HG03378 (cell line): ENCODE results near the gene ANAPC15.

ENCODE experiments used
- ATAC-seq: cut with Tn5 transposase; IDR thresholded peaks from one replicate; pipeline ENCODE4 v1.9.1; 2021; ENCODE audit warnings: mild to moderate bottlenecking, moderate library complexity; ENCODE audit not compliant: unreplicated experiment

The ANAPC15 gene

DNA sequence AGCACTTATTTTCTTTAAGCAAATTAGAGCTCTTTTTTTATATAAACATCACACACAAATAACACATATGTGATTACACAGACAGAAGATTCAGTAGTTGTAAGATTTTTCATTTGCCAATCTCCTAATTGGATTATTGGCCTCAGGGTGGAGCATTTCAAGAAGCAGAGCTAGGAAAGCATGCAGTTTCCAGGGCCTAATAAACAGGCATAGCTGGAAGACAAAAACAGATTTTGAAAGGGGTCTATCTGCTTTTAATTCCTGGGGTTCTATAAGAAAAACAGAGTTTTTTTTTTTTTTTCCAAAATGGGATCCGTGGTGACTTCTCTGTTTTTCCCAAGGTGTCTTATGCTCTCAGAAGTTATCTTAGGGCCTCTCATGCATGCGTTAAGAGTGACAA lies 15.4 kb upstream of the ANAPC15 start:
- no peak for ATAC-seq

DNA sequence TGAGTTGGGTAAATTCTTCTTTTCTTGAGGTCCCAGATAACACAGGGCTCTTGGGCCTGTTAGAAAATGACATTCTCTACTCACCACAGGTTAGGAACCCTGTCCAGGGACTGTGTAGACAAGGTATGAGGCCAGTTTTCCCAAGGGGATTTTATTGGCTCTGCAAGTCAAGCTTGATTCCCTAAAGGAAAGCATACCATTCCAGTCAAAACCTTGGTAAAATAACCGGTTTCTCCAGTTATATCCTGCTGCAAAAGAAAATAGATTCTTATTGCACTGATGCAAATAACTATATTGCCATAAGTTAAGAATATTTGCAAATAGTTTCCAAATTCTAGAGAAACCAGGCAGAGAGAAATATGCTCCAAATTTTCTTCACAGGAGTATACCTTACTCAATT lies 13.5 kb upstream of the ANAPC15 start:
- ATAC-seq = no peak

DNA sequence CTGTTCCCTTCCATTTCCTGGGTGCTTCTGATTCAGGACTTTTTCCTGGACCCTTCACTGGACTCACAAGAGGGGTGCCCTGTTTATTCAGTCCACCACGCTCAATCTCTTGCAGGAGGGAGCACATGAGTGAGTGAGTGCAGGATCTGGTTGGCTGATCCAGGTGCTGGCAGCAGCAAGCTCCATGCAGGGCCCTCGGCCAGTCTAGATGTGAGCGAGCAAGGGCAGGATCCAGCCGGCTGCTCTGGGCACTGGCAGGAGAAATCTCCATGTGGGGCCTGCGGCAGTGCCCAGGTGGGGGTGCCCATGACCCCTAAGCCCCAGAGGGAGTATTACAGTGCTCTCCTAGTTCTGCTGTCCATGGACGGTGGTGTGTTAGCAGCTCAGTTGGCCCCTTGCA lies 11.6 kb upstream of the ANAPC15 start:
- ATAC-seq = no peak

DNA sequence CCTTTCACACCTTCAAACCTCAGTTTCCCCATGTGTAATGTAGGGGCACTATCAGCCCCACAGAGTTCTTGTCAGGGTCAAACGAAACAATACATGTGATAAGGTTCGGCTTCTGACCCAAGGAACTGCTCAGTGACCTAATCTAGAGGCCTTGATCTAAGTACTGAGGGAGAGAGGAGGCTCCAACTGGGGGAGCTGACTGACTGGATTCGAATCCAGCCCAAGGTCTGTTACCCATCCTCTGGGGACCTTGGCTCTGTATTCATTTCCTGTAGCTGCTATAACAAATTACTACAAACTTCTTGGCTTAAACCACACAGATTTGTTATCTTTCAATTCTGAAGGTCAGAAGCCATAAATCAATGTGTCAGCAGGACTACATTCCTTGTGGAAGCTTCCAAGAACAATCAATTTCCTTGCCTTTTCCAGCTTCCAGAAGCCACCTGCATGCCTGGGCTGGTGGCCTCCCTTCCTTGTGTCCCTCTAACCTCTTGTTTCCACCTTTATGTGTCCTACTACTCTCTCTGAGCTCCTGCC lies 10.7 kb upstream of the ANAPC15 start:
- ATAC-seq = no peak

DNA sequence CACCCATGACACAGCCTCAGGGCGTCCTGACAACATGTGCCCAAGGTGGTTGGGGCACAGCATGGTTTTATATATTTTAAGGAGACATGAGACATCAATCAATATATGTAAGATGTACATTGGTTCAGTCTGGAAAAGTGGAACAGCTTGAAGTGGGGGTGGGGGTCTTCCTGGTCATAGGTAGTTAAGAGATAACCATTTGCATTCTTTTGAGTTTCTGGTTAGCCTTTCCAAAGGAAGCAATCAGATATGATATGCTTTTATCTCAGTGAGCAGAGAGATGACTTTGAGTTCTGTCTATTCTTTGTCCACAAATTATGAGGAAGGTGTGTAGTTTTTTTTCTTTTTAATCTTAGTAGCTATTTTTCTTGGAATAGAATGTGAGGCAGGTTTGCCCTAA lies 10.1 kb upstream of the ANAPC15 start:
- no peak for ATAC-seq

DNA sequence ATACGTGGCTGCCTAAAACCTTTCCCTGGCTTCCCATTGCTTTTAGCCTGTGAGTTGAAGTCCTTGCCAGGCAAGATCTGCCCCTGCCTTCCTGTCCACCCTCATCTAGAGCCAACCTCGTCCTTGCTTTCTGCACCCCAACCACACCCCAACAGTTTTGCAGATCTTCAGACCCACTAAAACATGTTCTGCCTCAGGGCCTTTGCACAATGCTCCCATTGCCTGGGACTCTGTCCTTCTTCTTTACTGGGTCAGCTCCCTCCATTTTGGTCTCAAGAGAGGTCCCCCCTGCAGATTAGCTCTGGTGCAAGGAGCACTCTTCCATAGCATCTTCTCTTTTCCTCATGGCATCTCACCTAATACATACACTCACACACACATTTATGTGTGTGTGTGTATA lies 8.4 kb upstream of the ANAPC15 start:
- no peak for ATAC-seq

DNA sequence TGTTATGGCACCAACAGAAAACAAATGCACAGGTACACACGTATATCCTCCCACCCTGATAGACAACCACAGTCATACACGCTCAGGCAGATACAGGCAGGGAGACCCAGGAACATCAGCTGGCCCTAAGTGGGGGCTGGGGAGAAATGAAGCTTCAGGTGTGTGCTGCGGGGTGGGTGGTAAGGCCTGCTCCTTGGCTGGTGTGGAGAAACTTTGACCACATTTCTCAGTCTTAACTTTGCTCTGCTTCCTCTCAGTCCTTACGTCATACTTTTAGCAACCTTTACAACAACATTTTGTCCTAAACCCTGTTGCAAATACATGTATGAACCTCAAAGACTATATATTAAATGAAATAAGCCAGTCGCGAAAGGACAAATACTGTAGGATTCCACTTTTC lies 6.7 kb upstream of the ANAPC15 start:
- no peak for ATAC-seq

DNA sequence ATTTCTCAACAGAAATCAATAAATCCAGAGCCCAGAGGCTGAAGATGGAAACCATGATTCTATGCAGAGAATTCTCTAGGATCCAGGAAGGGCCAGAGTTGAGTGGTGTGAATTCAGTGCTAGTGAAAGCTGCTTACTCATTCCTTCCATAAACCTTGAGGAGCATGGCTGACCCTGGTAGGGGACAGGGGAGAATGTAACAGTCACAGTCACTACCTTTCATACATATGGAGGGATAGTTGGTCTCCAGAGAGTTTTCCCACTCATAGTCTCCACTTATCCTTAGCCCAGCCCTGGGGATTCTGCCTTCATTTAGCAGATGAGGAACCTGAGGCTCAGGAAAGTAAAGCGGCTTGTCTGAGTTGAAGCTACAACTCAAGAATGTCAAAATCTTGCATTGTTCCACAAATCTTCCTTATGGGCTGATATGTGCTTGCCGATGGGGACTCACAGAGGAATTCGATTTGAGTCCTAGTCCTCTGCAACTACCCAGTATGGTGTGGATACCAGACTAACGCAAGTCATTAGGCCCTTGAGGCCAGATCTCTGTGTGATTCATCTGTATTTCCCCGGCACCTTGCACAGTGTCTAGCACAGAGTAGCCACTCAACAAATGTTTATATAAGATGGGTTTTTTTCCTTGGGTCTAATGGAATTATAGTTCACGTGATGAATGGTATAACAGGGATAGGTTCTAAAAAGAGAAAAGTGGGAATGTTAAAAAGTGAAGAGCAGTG lies 3.7 kb upstream of the ANAPC15 start:
- ATAC-seq = no peak

DNA sequence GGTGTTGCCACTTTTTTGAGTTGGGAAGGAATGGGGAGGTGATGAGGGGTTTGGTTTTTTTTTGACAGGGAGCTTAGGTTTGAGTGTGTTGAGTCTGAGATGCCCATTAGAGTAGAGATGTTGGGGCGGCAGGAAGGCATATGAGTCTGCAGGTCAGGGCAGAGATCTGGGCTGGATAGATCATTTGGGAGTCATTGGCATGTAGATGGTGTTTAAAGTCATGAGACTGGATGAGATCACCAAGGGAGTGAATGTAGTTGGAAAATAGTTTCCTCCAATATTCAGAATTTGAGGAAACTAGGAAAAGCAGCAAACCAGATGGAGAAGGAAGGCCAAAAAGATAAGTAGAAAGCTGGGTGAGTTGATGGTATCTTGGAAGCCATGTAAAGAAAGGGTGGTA lies 2.1 kb upstream of the ANAPC15 start:
- no peak for ATAC-seq

DNA sequence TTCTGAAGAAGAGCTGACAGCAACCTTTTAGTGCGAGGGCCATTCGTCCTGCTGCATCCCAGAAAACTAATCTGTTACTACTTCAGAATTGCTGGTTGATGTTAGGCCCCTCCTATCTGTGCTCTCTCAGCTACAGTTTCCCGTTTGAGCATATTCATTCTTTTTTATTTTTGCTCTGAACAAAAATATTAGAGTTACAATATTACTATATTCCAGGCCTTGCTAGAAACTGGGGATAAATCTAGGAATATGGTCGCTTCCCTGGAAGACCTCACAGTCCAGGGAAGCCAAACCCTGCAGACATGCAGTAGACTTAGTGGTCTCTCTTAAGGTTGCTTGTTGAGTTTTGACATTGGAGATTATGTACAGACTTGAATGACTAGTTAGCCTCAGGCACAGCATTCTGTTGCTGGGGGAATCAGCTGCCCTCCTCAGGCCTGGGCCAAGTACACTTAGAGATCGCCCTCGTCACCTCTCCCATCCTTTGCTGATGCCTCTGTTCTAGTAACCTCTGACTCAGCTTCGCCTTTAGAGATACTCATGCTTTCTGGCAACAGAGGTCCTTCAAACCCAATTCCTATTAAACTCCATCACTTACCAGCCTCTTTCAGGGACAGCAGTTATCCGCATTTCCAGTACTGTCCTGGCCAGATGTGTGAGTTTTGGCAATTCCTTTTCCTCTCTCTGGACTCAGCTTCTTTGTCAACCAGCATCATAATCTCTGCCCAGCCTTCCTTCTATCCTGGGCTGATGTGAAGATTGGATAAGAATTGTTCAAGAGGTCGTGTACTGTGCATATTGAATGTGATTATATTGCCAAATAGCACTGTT lies 698 bp upstream of the ANAPC15 start:
- ATAC-seq = no peak

DNA sequence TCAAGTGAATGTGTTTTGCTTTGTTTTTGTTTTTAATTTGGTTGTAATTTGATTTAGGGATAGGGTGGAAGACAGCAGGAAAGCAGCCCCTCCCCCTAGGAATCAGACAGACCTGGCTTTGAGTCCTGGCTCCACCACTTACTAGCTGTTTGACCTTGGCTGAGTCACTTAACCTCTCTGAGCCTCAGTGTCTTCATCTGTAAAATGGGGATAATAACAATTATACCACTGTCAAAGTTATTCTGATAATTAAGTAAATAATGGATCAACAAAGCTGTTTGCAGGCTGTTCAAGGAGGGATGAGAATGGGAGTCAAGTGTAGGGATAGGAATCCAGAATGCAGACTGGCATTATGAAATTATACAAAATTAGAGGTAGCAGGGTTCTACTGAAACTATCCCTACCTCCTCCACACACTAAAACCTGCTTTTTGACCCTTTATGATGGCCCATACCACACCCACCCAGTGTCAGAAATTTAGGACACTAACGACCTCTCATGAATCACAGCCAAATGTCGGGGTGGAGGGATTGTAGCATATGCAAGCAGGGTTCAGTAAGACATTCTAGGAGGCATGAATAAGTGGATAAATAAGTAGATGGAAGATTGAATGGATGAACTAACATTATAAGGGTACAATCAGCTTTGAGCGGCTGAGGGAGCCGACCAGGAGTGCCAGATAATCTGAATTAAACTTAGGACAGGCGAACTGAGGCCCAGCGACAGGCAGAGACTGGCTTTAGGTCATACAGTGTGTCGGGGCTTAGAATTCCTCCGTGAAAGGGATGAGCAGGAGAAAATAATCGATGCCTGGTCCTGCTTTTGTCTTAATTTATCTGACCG lies 974 bp downstream of the ANAPC15 start:
- peak; percentile 1 for ATAC-seq

DNA sequence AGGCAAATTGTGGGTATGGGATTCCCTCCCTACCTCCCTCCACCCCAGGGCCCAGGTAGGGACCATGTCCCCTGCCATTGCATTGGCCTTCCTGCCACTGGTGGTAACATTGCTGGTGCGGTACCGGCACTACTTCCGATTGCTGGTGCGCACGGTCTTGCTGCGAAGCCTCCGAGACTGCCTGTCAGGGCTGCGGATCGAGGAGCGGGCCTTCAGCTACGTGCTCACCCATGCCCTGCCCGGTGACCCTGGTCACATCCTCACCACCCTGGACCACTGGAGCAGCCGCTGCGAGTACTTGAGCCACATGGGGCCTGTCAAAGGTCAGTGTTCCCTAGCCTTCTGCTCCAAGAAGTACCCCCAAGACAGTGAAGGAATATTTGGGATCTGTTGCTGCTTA lies 6.6 kb downstream of the ANAPC15 start, which contains the start of gene TOMT:
Gene TOMT (plus strand): TSS at position 37 of the 400 bp plus-strand sequence. CDS start 28 bp downstream, at position 65.
- no peak for ATAC-seq

DNA sequence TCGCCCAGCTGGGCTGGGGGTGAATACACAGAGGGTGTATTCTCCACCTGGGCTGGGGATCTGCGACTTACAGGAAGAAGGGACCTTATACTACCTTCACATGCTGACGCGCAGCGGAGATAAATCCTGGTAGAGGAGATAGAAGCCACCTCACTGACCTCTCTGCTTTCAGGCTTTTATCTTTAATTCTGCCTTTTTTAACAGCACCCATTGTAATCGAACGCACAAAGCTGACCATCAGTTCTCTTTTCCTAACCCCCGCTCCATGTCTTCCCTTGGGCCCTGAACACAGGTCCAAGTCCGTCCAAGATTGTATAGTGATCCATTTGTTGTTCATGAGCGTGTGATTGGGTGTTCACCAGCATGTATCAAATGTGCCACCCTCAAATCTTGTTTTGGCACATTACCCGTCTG lies 8.7 kb downstream of the ANAPC15 start:
- ATAC-seq = no peak

DNA sequence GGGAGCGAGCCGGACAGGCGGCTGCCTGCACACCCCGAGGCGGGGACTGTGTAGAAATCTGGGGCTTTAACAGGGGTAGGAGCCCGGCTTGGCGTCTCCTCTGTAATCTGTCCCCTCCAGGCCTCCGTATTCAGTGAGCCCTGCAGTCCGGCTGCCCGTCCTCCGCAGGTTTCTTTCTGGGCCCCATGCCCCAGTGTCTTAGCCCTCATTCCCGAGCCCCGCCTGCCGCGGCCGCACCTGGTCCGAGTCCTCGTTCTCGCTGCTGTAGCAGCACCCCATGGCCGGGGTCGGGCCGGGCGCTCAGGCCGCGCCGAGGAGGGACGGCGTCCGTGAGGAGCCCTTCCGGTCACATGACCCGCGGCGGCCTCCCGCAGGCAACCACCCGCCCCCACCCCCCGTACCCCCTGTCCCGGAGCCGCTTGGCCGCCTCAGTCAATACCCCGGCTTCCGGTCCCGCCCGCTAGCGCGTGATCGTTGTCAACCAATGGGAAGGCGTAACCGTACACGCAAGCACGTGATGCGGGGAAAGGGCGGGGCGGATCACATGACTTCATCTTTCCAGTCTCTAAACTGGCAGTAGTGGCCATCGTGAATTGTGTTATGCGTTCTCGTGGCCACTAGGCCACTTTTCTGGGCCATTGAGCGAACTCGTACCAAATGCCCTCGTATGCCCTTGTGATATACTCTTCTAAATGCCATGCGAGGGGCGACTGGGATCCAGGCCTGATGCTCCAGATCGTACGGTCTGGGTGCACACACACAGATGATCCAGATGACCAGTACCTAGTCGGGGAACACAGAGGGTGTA lies 9.3 kb downstream of the ANAPC15 start, which contains the start of gene LAMTOR1:
Gene LAMTOR1 (minus strand): TSS at position 352 of the 808 bp plus-strand sequence. CDS start 73 bp downstream, at position 279.
- peak; percentile 73 for ATAC-seq

DNA sequence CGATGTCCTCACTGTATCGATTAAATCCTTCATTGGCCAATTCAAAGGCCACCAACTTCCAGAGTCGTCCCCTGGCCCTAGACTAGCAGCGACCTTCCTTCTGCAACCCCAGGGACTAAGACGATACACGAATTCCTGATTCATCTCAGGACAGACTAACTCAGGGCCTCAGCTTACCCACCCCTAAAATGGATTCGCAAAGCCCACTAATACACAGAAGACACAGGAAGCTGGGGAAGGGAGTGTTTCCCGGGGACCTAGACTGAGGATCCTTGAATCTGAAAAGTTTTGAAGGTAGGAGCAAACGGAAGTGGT lies 9.9 kb downstream of the ANAPC15 start:
- ATAC-seq = no peak

DNA sequence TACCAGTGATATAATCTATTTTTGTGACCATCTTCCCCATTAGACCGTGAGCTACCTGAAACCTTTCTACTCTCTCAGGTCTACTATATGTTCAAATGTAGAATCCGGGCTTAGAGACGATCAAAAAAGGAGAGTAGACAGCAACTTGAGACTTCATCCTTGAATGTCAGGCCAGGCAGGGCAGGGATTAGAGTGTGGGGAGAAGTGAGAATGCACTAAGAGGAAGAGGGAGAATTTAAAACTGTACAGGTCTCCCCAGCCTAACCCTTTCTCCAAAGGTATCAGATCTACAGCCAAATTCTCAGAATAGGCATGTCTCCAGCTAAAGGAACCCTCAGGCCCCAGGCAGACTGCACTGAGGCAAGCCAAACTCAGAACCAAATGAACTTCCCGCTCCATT lies 10.3 kb downstream of the ANAPC15 start:
- no peak for ATAC-seq

DNA sequence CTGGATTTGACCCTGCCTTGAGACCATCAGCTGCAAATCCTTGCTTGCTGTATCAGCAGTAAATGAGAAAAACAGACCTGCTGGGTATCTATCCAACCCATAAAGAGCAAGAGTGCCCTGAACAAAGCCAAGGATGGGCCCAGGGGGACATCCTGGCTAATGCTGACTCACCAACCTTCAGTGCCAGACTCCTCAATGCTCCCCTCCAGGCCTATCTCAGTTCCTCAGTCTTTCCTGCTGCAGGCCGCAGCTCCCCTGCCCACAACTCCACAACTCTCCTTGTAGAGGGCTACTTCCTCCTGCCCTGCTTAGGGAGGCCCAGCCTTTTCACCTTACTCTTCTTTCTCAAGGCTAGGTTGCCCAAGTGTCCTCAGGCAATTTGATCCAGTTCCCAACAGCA lies 12.0 kb downstream of the ANAPC15 start:
- no peak for ATAC-seq

DNA sequence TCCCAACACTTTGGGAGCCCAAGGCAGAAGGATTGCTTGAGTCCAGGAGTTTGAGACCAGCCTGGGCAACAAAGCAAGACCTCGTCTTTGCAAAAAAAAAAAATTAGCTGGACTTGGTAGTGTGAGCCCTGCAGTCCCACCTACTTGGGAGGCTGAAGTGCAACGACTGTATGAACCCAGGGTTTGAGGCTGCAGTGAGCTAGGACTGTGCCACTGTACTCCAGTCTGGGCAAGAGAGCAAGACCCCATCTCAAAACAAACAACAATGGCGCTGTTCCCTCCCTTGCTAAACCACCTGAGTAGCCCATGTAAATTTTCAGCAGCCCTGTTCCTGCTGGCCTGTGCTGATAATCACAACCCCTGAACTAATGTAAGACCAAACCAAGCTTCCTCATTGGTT lies 12.5 kb downstream of the ANAPC15 start:
- no peak for ATAC-seq

DNA sequence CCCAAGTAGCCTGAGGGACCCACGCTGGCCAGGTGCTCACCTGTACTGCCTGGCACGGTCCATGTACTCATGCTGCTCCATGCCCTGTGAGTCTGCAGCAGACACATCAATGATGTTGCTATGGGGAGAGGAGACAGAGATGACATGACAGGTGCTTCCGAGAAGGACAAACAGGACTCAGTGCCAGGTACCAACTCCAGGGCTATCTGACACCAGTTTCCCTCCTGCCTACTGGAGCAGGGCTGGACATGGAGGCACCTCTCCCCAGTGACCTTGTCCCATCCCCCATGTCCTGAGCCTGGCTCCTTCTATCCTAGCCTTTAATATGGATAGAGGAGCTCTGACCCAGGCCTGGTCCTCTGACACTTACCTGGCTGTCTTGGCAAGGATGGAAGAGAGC lies 13.8 kb downstream of the ANAPC15 start:
- no peak for ATAC-seq

DNA sequence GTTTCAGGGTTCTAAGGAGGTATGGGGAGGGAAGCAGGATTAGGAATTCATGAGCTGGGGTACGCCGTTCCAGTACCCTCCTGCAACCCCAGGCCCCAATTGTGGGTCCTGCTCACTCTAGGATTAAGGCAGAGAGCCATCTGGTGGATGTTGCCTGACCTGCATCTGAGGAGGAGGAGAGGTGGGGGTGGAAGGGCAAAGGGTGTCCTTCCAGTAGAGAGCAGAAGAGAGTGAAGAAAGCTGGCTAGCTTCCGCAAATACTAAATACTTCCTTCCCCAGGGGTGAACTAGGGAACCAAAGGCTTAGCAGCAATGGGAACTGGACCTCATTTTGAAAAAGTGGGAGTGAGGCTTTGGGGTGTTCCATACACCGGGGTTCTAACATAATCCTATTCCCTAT lies 21.2 kb downstream of the ANAPC15 start:
- no peak for ATAC-seq
